MM.1S (cell line): ENCODE measurements around the gene SAV1.

Experiments used
- EZH2 ChIP-seq: fragments of 300-600 bp; sonication (generic); optimal IDR thresholded peaks from 2 replicates; pipeline ENCODE3; 2017; ENCODE audit warnings: low read depth, mild to moderate bottlenecking, antibody characterized with exemption, low read length, mixed read lengths
- TF ChIP-seq, protein P1 (sequence below): fragments of 300-600 bp; sonication (generic); IDR thresholded peaks from 2 replicates; pipeline ENCODE4 v1.5.1; 2016; ENCODE audit warnings: antibody characterized with exemption, low read length, mixed read lengths

DNA sequence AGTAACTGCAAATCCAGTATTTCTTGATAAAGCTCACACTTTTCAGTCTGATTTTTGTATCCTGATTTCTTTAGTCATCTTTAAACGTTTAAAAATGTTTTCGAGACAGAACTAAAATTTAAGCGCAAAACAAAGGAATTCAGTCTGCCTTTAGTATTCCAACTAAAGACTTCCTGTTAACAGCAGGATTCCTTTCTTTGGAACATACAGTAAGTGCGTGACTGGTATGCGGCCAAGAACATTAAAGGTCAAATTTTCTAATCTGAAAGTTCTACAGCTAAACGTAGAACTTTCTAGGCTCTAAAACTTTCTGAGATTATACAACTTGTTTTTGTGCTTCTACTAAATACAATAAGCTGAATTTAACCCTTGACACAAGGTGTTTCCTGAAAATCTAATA lies 9.9 kb downstream of the SAV1 start:
- TF ChIP-seq, protein P1, sequence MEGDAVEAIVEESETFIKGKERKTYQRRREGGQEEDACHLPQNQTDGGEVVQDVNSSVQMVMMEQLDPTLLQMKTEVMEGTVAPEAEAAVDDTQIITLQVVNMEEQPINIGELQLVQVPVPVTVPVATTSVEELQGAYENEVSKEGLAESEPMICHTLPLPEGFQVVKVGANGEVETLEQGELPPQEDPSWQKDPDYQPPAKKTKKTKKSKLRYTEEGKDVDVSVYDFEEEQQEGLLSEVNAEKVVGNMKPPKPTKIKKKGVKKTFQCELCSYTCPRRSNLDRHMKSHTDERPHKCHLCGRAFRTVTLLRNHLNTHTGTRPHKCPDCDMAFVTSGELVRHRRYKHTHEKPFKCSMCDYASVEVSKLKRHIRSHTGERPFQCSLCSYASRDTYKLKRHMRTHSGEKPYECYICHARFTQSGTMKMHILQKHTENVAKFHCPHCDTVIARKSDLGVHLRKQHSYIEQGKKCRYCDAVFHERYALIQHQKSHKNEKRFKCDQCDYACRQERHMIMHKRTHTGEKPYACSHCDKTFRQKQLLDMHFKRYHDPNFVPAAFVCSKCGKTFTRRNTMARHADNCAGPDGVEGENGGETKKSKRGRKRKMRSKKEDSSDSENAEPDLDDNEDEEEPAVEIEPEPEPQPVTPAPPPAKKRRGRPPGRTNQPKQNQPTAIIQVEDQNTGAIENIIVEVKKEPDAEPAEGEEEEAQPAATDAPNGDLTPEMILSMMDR: no peak
- no peak for TF ChIP-seq EZH2
